K562 (cell line): ENCODE data around the gene ZNF366. TPM values are rescaled to one million over a fixed set of nuclear protein-coding genes. Genes with fewer than 3 reads are reported as not detected.

Experiments
- ATAC-seq: fragments of 200-7000 bp; cut with Tn5 transposase; 3 replicates; pipeline ENCODE4 v1.9.1; 2020; ENCODE audit warnings: moderate library complexity
- BruUV-seq: library from RNA; stranded (reverse); fragments of 400-500 nt; replicated peaks from 2 replicates; lab custom pipeline; 2021; lab: Mats Ljungman, UMichigan
- CTCF ChIA-PET: fragments of 300-600 bp; formaldehyde crosslinking; extraction: SDS; loops from one replicate; lab custom pipeline; 2021; ENCODE audit warnings: low intra/inter-chr PET ratio; lab: Yijun Ruan, JAX
- POLR2A ChIA-PET: fragments of 300-600, 350-650 bp; sonication (Branson Sonifier 250); formaldehyde crosslinking; extraction: SDS; loops from one replicate; lab custom pipeline; 2021; ENCODE audit warnings: antibody characterized with exemption, inconsistent platforms; lab: Yijun Ruan, JAX
- DNase-seq, 4 experiments: peaks; one replicate each; pipeline versions ENCODE4 v3.0.0 to v3.0.0-alpha.2; 2011 to 2018; ENCODE audit warnings: low spot score in 3 of 4, mixed read lengths in 3 of 4; ENCODE audit errors: extremely low read depth in 1 of 4
- FAIRE-seq: peaks from 2 replicates; lab custom pipeline; 2011; peaks lifted over from hg19 to GRCh38; lab: Jason Lieb, UNC
- H2AFZ ChIP-seq: 2 replicates; pipeline ENCODE4 v1.6.0; 2011; ENCODE audit warnings: low read depth, low read length, control low read depth, inconsistent platforms
- H3K27ac ChIP-seq: fragments of 200-600 bp; 3 replicates; pipeline ENCODE4 v1.8.0; 2011; ENCODE audit warnings: low read depth, mild to moderate bottlenecking, control low read depth, inconsistent platforms, low read length, moderate library complexity, mixed read lengths; ENCODE audit errors: extremely low read depth
- H3K27me3 ChIP-seq, 2 experiments: fragments of 300-600 bp in 1 of 2; 2 replicates in 1 of 2; 3 replicates in 1 of 2; pipeline versions ENCODE4 v1.6.0 to v1.8.0; 2011; ENCODE audit warnings: inconsistent platforms in 2 of 2, low read length in 2 of 2, mild to moderate bottlenecking in 1 of 2, mixed read lengths in 1 of 2, moderate library complexity in 1 of 2; ENCODE audit not compliant: control insufficient read depth in 2 of 2, insufficient read depth in 2 of 2
- H3K36me3 ChIP-seq: fragments of 300-600 bp; 3 replicates; pipeline ENCODE4 v1.8.0; 2011; ENCODE audit warnings: mild to moderate bottlenecking, low read length, inconsistent platforms; ENCODE audit not compliant: control insufficient read depth, insufficient read depth
- H3K4me1 ChIP-seq, 2 experiments: fragments of 200-600 bp in 1 of 2; replicated peaks in 1 of 2; 2 replicates in 1 of 2; 3 replicates in 1 of 2; pipeline versions ENCODE4 v1.5.1 to v1.8.0; 2011; ENCODE audit warnings: inconsistent platforms in 2 of 2, low read length in 2 of 2, mild to moderate bottlenecking in 1 of 2, mixed read lengths in 1 of 2, moderate library complexity in 1 of 2; ENCODE audit not compliant: control insufficient read depth in 2 of 2, insufficient read depth in 2 of 2
- H3K4me2 ChIP-seq: 2 replicates; pipeline ENCODE4 v1.6.1; 2011; ENCODE audit warnings: low read length, control low read depth, inconsistent platforms, mixed read lengths; ENCODE audit not compliant: insufficient read depth
- H3K4me3 ChIP-seq: fragments of 200-600 bp; sonication (generic), shearing (Covaris generic); 2 replicates; pipeline ENCODE4 v1.5.1; 2016; ENCODE audit warnings: control low read depth, inconsistent platforms
- H3K79me2 ChIP-seq: fragments of 200-600 bp; 3 replicates; pipeline ENCODE4 v1.8.0; 2011; ENCODE audit warnings: low read length, inconsistent platforms; ENCODE audit not compliant: control insufficient read depth, insufficient read depth
- H3K9ac ChIP-seq, 2 experiments: 2 replicates each; pipeline versions ENCODE4 v1.6.0 to v1.6.1; 2011; ENCODE audit warnings: low read depth in 2 of 2, low read length in 2 of 2, control low read depth in 1 of 2, inconsistent platforms in 1 of 2, mild to moderate bottlenecking in 1 of 2, mixed read lengths in 1 of 2; ENCODE audit not compliant: insufficient read depth in 1 of 2
- H3K9me1 ChIP-seq: one replicate; pipeline ENCODE4 v1.6.0; 2011; ENCODE audit warnings: inconsistent platforms, mild to moderate bottlenecking, low read length, moderate library complexity; ENCODE audit not compliant: control insufficient read depth, insufficient read depth
- H3K9me3 ChIP-seq: replicated peaks from 2 replicates; pipeline ENCODE4 v1.5.1; 2011; ENCODE audit warnings: low read depth, low read length, inconsistent platforms; ENCODE audit not compliant: control insufficient read depth, insufficient read depth
- H4K20me1 ChIP-seq: replicated peaks from 2 replicates; pipeline ENCODE4 v1.6.1; 2011; ENCODE audit warnings: low read length, inconsistent platforms, mixed read lengths; ENCODE audit not compliant: control insufficient read depth, insufficient read depth
- ASH1L ChIP-seq: fragments of 450-650 bp; IDR thresholded peaks from 2 replicates; pipeline ENCODE4 v1.6.1; 2018; ENCODE audit warnings: borderline replicate concordance, mild to moderate bottlenecking, low read depth; ENCODE audit not compliant: partially characterized antibody
- FOXJ2 ChIP-seq: fragments of 200-800 bp; sonication (Bioruptor generic); IDR thresholded peaks from 2 replicates; pipeline ENCODE4 v1.6.1; 2016; ENCODE audit warnings: missing genetic modification characterization, missing compliant biosample characterization
- GATA2 ChIP-seq: sonication (generic); formaldehyde crosslinking; IDR thresholded peaks from 2 replicates; pipeline ENCODE4 v1.4.0; 2020; ENCODE audit warnings: mild to moderate bottlenecking, missing genetic modification reagents
- SPI1 ChIP-seq: IDR thresholded peaks from 2 replicates; pipeline ENCODE4 v1.6.1; 2011; ENCODE audit warnings: low read depth, low read length, control low read depth, borderline replicate concordance
- ZBED1 ChIP-seq: IDR thresholded peaks from 2 replicates; pipeline ENCODE4 v1.6.1; 2014
- WGBS: fragments of 100-300 bp; shearing (Covaris generic); methylation state at CpG from one replicate; pipeline ENCODE4 v1.1.6; 2016; ENCODE audit warnings: low coverage, mixed read lengths; ENCODE audit not compliant: insufficient coverage; ENCODE audit errors: missing lambda C conversion rate; 5-methylcytosine and 5-hydroxymethylcytosine counted together
- in situ Hi-C: fragments of 300-500 bp; cut with MboI; formaldehyde crosslinking; loops from 4 replicates; pipeline ENCODE4 v1.15.0; 2018; ENCODE audit warnings: inconsistent platforms, mixed read lengths
- intact Hi-C: fragments of 100-400 bp; cut with micrococcal nuclease; formaldehyde crosslinking; loops from 2 replicates; pipeline ENCODE4 v1.14.2; 2022
- polyA plus RNA-seq, 8 experiments: library from polyadenylated mRNA; depleted of rRNA in 4 of 8; stranded (reverse) in 5 of 8; unstranded in 3 of 8; fragments of >200 nt; fragmentation: Nextera tagmentation in 2 of 8; fragmentation: Illumina TruSeq in 1 of 8; extraction: Ambion mirVana in 2 of 8; extraction: Trizol in 1 of 8; gene quantifications; 2 replicates each; pipeline versions ENCODE4 v1.2.1 to v1.2.3, GENCODE V29; 2011 to 2014; ENCODE audit warnings: inconsistent platforms in 1 of 8, missing spikeins in 1 of 8
- total RNA-seq, 7 experiments: library from RNA; depleted of rRNA in 6 of 7; stranded (reverse); fragments of >200 nt in 6 of 7; fragmentation: Illumina TruSeq in 2 of 7; extraction: Trizol in 2 of 7; gene quantifications; 2 replicates each; pipeline versions ENCODE4 v1.2.1 to v1.2.3, GENCODE V29; 2011 to 2021; ENCODE audit warnings: low replicate concordance in 1 of 7
- TF ChIP-seq, protein P1 (sequence below): sonication (generic); IDR thresholded peaks from 2 replicates; pipeline ENCODE4 v1.6.1; 2016

ZNF366 gene
- total and polyA plus RNA-seq, 9 of the 15 experiments (the other 6 are each of a cell fraction or from before 2014, with no cell fraction given): not detected

- Histone ChIP-seq H3K4me1 (peaks cover 4 to 25% of the 10 kb centered on the region in 2 experiments), H3K36me3 (no peaks in the 10 kb centered on the region), H3K79me2 (no peaks in the 10 kb centered on the region), H3K9me3 (no peaks in the 10 kb centered on the region), H3K9me1 (no peaks in the 10 kb centered on the region), H3K9ac (no peak overlapping the region), H4K20me1 (no peaks in the 10 kb centered on the region), H3K27me3 (no peaks in the 10 kb centered on the region), H2AFZ (peak overlapping the region; percentile 77), H3K4me2 (no peak overlapping the region), H3K27ac (peak overlapping the region; percentile 36; the same call in 1 of the 3 replicates), H3K4me3 (no peak overlapping the region)
- FAIRE-seq (no peak), ATAC-seq (no peak), DNase-seq (no peak)
- no peak for TF ChIP-seq SPI1
- TF ChIP-seq GATA2 (CRISPR knock-in tag): 0 out of 2 replicates have a peak, but pooled peaks have one; percentile 2
- TF ChIP-seq FOXJ2 (tag): 0 out of 2 replicates have a peak, but pooled peaks have one; percentile 23
- intact Hi-C loops: no loop called here
- 25% methylated on average over 5 of the region's 5 CpGs for WGBS
- ChIA-PET CTCF (no interaction called here), POLR2A (no interaction called here)
- BruUV-seq: no TSS peak
- in situ Hi-C loops: no loop called here
These were observed 663 bp upstream of the ZNF366 start for GRCh38 chr5:72507907-72508238.

DNA sequence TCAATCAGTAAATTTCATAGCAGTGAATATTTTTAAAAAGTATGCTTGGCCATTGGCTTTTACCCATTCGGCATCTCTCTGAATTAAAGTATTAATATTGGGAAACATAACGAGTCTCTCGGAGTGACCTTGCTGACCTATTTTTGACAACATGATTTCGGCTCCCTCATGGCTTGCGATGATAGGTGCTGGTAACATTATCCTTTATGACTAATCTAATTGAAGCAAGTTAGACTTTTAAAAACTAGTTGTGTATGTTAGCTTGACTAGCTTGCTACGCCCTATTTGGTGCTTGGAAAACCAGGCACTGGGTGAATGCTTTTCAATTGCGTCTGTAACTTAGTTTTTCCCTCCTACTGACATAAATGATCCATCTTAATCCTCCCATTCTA, 1.1 kb downstream of the ZNF366 start:
- no peaks in the 10 kb centered on the region for H3K79me2 ChIP-seq
- no peak overlapping the region for H3K27ac ChIP-seq
- ChIA-PET CTCF (no interaction called here), POLR2A (no interaction called here)
- H3K9ac ChIP-seq: no peak overlapping the region
- no peaks in the 10 kb centered on the region for H3K27me3 ChIP-seq
- no peaks in the 10 kb centered on the region for H3K36me3 ChIP-seq
- no peak overlapping the region for H2AFZ ChIP-seq
- no peaks in the 10 kb centered on the region for H3K9me1 ChIP-seq
- no TSS peak for BruUV-seq
- H3K4me1 ChIP-seq: peaks cover 4 to 25% of the 10 kb centered on the region in 2 experiments
- ATAC-seq (no peak), DNase-seq (no peak), FAIRE-seq (no peak)
- in situ Hi-C loops: no loop called here
- TF ChIP-seq, protein P1, sequence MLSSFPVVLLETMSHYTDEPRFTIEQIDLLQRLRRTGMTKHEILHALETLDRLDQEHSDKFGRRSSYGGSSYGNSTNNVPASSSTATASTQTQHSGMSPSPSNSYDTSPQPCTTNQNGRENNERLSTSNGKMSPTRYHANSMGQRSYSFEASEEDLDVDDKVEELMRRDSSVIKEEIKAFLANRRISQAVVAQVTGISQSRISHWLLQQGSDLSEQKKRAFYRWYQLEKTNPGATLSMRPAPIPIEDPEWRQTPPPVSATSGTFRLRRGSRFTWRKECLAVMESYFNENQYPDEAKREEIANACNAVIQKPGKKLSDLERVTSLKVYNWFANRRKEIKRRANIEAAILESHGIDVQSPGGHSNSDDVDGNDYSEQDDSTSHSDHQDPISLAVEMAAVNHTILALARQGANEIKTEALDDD: 0 out of 2 replicates have a peak, but pooled peaks have one; percentile 34
- TF ChIP-seq ZBED1 (no peak), ASH1L (no peak)
- 69% methylated on average over 7 of the region's 7 CpGs for WGBS
- no peaks in the 10 kb centered on the region for H3K9me3 ChIP-seq
- H3K4me2 ChIP-seq: no peak overlapping the region
- no peak overlapping the region for H3K4me3 ChIP-seq
- no peaks in the 10 kb centered on the region for H4K20me1 ChIP-seq
- intact Hi-C loops: no loop called here
